ENCODE measurements around the gene CSPG4. TPM values are rescaled to one million over a fixed set of nuclear protein-coding genes. Genes with fewer than 3 reads are reported as not detected.
A peak's percentile ranks its signal among the peaks of the same experiment; 100 is the strongest.

Gene CSPG4
- total RNA-seq, 1 donor, result 86.8 TPM

GRCh38 chr15:75662823-75663519, 49.7 kb downstream of the CSPG4 start:
- no peak overlapping the region for H3K4me3 ChIP-seq (ENCODE audit: low read depth, low read length)
- TF ChIP-seq CTCF (IDR thresholded peaks at IDR 0.05; ENCODE audit: insufficient read depth, low read depth, low read length), result no peak
- no peak for DNase-seq (ENCODE audit: low read depth)

GRCh38 chr15:75661756-75662140, 50.9 kb downstream of the CSPG4 start:
- no peak overlapping the region for H3K4me3 ChIP-seq (ENCODE audit: low read depth, low read length)
- DNase-seq (ENCODE audit: low read depth), result no peak
- TF ChIP-seq CTCF (IDR thresholded peaks at IDR 0.05; ENCODE audit: insufficient read depth, low read depth, low read length), result no peak

GRCh38 chr15:75661100-75661755, 51.4 kb downstream of the CSPG4 start:
- peak; percentile 94 for DNase-seq (ENCODE audit: low read depth)
- TF ChIP-seq CTCF (IDR thresholded peaks at IDR 0.05; ENCODE audit: insufficient read depth, low read depth, low read length), result no peak
- H3K4me3 ChIP-seq (ENCODE audit: low read depth, low read length), result peak overlapping the region; percentile 12

GRCh38 chr15:75659928-75660645, 52.6 kb downstream of the CSPG4 start:
- DNase-seq (ENCODE audit: low read depth), result no peak
- TF ChIP-seq CTCF (IDR thresholded peaks at IDR 0.05; ENCODE audit: insufficient read depth, low read depth, low read length), result no peak

GRCh38 chr15:75659141-75659771, 53.4 kb downstream of the CSPG4 start:
- no peak for DNase-seq (ENCODE audit: low read depth)
- TF ChIP-seq CTCF (IDR thresholded peaks at IDR 0.05; ENCODE audit: insufficient read depth, low read depth, low read length), result no peak
- no peak overlapping the region for H3K4me3 ChIP-seq (ENCODE audit: low read depth, low read length)

More at GRCh38 chr15:75659928-75660645, 52.6 kb downstream of the CSPG4 start:
- no peak overlapping the region for H3K4me3 ChIP-seq (ENCODE audit: low read depth, low read length)

GRCh38 chr15:75656813-75657212, 55.8 kb downstream of the CSPG4 start:
- no peak overlapping the region for H3K4me3 ChIP-seq (ENCODE audit: low read depth, low read length)
- DNase-seq (ENCODE audit: low read depth), result no peak
- no peak for TF ChIP-seq CTCF (IDR thresholded peaks at IDR 0.05; ENCODE audit: insufficient read depth, low read depth, low read length)
